H1 (cell line): Measurements from ENCODE around the gene IFT27. TPM values are rescaled to one million over a fixed set of nuclear protein-coding genes. Genes with fewer than 3 reads are reported as not detected.

Source experiments
- CTCF ChIA-PET: fragments of 300-600 bp; sonication (Branson Sonifier 250); formaldehyde crosslinking; loops from one replicate; lab custom pipeline; 2021; ENCODE audit not compliant: partially characterized antibody; lab: Charles Lee
- POLR2A ChIA-PET: fragments of 300-600 bp; sonication (Branson Sonifier 250); formaldehyde crosslinking; loops from one replicate; lab custom pipeline; 2021; ENCODE audit warnings: inconsistent platforms; ENCODE audit not compliant: partially characterized antibody; lab: Charles Lee
- DNase-seq, 2 experiments: peaks; one replicate each; pipeline versions ENCODE4 v3.0.0 to v3.0.0-alpha.2; 2010 to 2022; ENCODE audit warnings: low spot score in 2 of 2, low read depth in 1 of 2, mixed read lengths in 1 of 2
- FAIRE-seq: peaks from 2 replicates; lab custom pipeline; 2011; peaks lifted over from hg19 to GRCh38; lab: Jason Lieb, UNC
- H2AFZ ChIP-seq: 2 replicates; pipeline ENCODE4 v1.8.1; 2012; ENCODE audit warnings: low read length, inconsistent platforms
- H2AK5ac ChIP-seq: 2 replicates; pipeline ENCODE4 v1.6.1; 2013; ENCODE audit warnings: low read depth, low read length
- H2BK120ac ChIP-seq: replicated peaks from 2 replicates; pipeline ENCODE3; 2013; ENCODE audit warnings: low read depth, low read length, inconsistent platforms
- H2BK12ac ChIP-seq: 2 replicates; pipeline ENCODE4 v1.6.1; 2013; ENCODE audit warnings: low read depth, low read length
- H2BK15ac ChIP-seq: 2 replicates; pipeline ENCODE4 v1.6.1; 2013; ENCODE audit warnings: low read length
- H2BK20ac ChIP-seq: 2 replicates; pipeline ENCODE4 v1.6.1; 2013; ENCODE audit warnings: low read length
- H2BK5ac ChIP-seq: 2 replicates; pipeline ENCODE4 v1.6.1; 2013; ENCODE audit warnings: low read depth, low read length
- H3K14ac ChIP-seq: 2 replicates; pipeline ENCODE4 v1.6.1; 2013; ENCODE audit warnings: inconsistent platforms; ENCODE audit not compliant: insufficient read length
- H3K18ac ChIP-seq: 2 replicates; pipeline ENCODE4 v1.6.1; 2013; ENCODE audit warnings: low read length; ENCODE audit errors: extremely low read depth
- H3K23ac ChIP-seq: 2 replicates; pipeline ENCODE4 v1.6.1; 2013; ENCODE audit warnings: inconsistent platforms; ENCODE audit not compliant: insufficient read length
- H3K23me2 ChIP-seq: 2 replicates; pipeline ENCODE4 v1.6.1; 2013; ENCODE audit warnings: low read depth, low read length
- H3K27ac ChIP-seq: 2 replicates; pipeline ENCODE4 v1.6.1; 2011; ENCODE audit warnings: low read depth, low read length, inconsistent platforms
- H3K27me3 ChIP-seq, 4 experiments: replicated peaks in 1 of 4; 1 replicate in 1 of 4; 2 replicates in 3 of 4; pipeline versions ENCODE4 v1.6.1 to v1.8.1; 2011 to 2013; ENCODE audit warnings: low read length in 3 of 4, mild to moderate bottlenecking in 3 of 4, inconsistent platforms in 2 of 4, mixed read lengths in 2 of 4, moderate library complexity in 1 of 4; ENCODE audit not compliant: control insufficient read depth in 3 of 4, insufficient read depth in 3 of 4; ENCODE audit errors: extremely low read depth in 1 of 4
- H3K36me3 ChIP-seq, 4 experiments: 2 replicates each; pipeline versions ENCODE4 v1.6.1 to v1.8.1; 2011 to 2013; ENCODE audit warnings: mild to moderate bottlenecking in 4 of 4, low read length in 3 of 4, moderate library complexity in 2 of 4, control low read depth in 1 of 4, inconsistent platforms in 1 of 4; ENCODE audit not compliant: insufficient read depth in 4 of 4, control insufficient read depth in 2 of 4
- H3K4ac ChIP-seq: replicated peaks from 2 replicates; pipeline ENCODE3; 2013; ENCODE audit warnings: low read length, low read depth, mixed read lengths, inconsistent platforms; ENCODE audit not compliant: insufficient read length
- H3K4me1 ChIP-seq, 4 experiments: replicated peaks in 1 of 4; 1 replicate in 1 of 4; 2 replicates in 3 of 4; pipeline versions ENCODE4 v1.6.1 to v1.8.1; 2011 to 2013; ENCODE audit warnings: low read length in 3 of 4, inconsistent platforms in 2 of 4, mixed read lengths in 1 of 4; ENCODE audit not compliant: insufficient read depth in 4 of 4, control insufficient read depth in 3 of 4
- H3K4me2 ChIP-seq, 2 experiments: 2 replicates each; pipeline versions ENCODE4 v1.6.1 to v1.8.1; 2011 to 2013; ENCODE audit warnings: low read depth in 2 of 2, low read length in 2 of 2, control low read depth in 1 of 2, inconsistent platforms in 1 of 2, mild to moderate bottlenecking in 1 of 2; ENCODE audit not compliant: insufficient read depth in 1 of 2
- H3K4me3 ChIP-seq, 4 experiments: fragments of 200-600, 300-600 bp in 1 of 4; sonication (generic), shearing (Covaris generic), sonication (Bioruptor Twin) in 1 of 4; 2 replicates each; pipeline versions ENCODE4 v1.5.1 to v1.8.1; 2011 to 2016; ENCODE audit warnings: low read length in 4 of 4, low read depth in 3 of 4, control low read depth in 2 of 4, inconsistent platforms in 2 of 4, mild to moderate bottlenecking in 2 of 4, mixed read lengths in 1 of 4, moderate library complexity in 1 of 4; ENCODE audit not compliant: insufficient read depth in 2 of 4; ENCODE audit errors: extremely low read depth in 1 of 4
- H3K56ac ChIP-seq: replicated peaks from 2 replicates; pipeline ENCODE3; 2013; ENCODE audit warnings: low read depth, mild to moderate bottlenecking, mixed read lengths, low read length, inconsistent platforms; ENCODE audit not compliant: insufficient read length
- H3K79me1 ChIP-seq: 2 replicates; pipeline ENCODE4 v1.6.1; 2013; ENCODE audit warnings: low read depth, low read length, control low read depth
- H3K79me2 ChIP-seq, 2 experiments: 2 replicates each; pipeline versions ENCODE4 v1.6.1 to v1.8.1; 2012 to 2013; ENCODE audit warnings: low read length in 2 of 2, mild to moderate bottlenecking in 2 of 2, inconsistent platforms in 1 of 2; ENCODE audit not compliant: insufficient read depth in 2 of 2, control insufficient read depth in 1 of 2
- H3K9ac ChIP-seq, 4 experiments: replicated peaks in 1 of 4; 1 replicate in 1 of 4; 2 replicates in 3 of 4; pipeline versions ENCODE4 v1.6.1 to v1.8.1; 2011 to 2013; ENCODE audit warnings: low read depth in 3 of 4, low read length in 3 of 4, control low read depth in 2 of 4, mild to moderate bottlenecking in 2 of 4, moderate library complexity in 2 of 4, inconsistent platforms in 1 of 4; ENCODE audit errors: extremely low read depth in 1 of 4
- H3K9me3 ChIP-seq, 2 experiments: 2 replicates each; pipeline versions ENCODE4 v1.6.1 to v1.8.1; 2012 to 2013; ENCODE audit warnings: mild to moderate bottlenecking in 2 of 2, moderate library complexity in 2 of 2, control low read depth in 1 of 2, inconsistent platforms in 1 of 2, low read depth in 1 of 2, low read length in 1 of 2, mixed read lengths in 1 of 2; ENCODE audit not compliant: insufficient read depth in 2 of 2
- H4K20me1 ChIP-seq, 2 experiments: replicated peaks in 1 of 2; 2 replicates each; pipeline versions ENCODE3 to v1.8.1; 2011 to 2013; ENCODE audit warnings: inconsistent platforms in 2 of 2, low read length in 2 of 2, mild to moderate bottlenecking in 1 of 2; ENCODE audit not compliant: insufficient read depth in 2 of 2, control insufficient read depth in 1 of 2
- H4K5ac ChIP-seq: 2 replicates; pipeline ENCODE4 v1.6.1; 2013; ENCODE audit warnings: low read length, low read depth, mixed read lengths, inconsistent platforms; ENCODE audit not compliant: insufficient read length
- H4K8ac ChIP-seq: 2 replicates; pipeline ENCODE4 v1.8.0; 2013; ENCODE audit warnings: mild to moderate bottlenecking, moderate library complexity, low read length, inconsistent platforms; ENCODE audit not compliant: insufficient read depth; ENCODE audit errors: extremely low read depth
- H4K91ac ChIP-seq: replicated peaks from 2 replicates; pipeline ENCODE3; 2013; ENCODE audit warnings: low read length, mixed read lengths, inconsistent platforms; ENCODE audit not compliant: insufficient read length
- SIX5 ChIP-seq: IDR thresholded peaks from 2 replicates; pipeline ENCODE4 v1.6.1; 2011; ENCODE audit warnings: mild to moderate bottlenecking, low read depth, low read length
- YY1 ChIP-seq: IDR thresholded peaks from 2 replicates; pipeline ENCODE4 v1.6.1; 2011; ENCODE audit warnings: low read depth, mild to moderate bottlenecking, low read length
- WGBS, 2 experiments: shearing (Covaris generic) in 1 of 2; methylation state at CpG; one replicate each; pipeline versions ENCODE4 v1.1.6 to v1.1.7; 2013 to 2015; ENCODE audit warnings: low lambda C conversion rate in 2 of 2, mixed read lengths in 2 of 2, inconsistent platforms in 1 of 2, low coverage in 1 of 2, missing lambda C conversion rate in 1 of 2; ENCODE audit not compliant: insufficient replicate concordance in 2 of 2, insufficient coverage in 1 of 2, insufficient read length in 1 of 2; ENCODE audit errors: extremely low coverage in 1 of 2, missing lambda C conversion rate in 1 of 2; 5-methylcytosine and 5-hydroxymethylcytosine counted together
- polyA plus RNA-seq, 7 experiments: library from polyadenylated mRNA; depleted of rRNA in 3 of 7; stranded (reverse) in 5 of 7; unstranded in 2 of 7; fragments of >200 nt in 5 of 7; fragments of 200-250 nt in 2 of 7; gene quantifications; 1 replicate in 5 of 7; 2 replicates in 1 of 7; 4 replicates in 1 of 7; pipeline versions ENCODE4 v1.2.1 to v1.2.3, GENCODE V29; 2011 to 2013; ENCODE audit warnings: missing spikeins in 2 of 7, mixed read lengths in 2 of 7
- total RNA-seq: library from RNA; stranded (reverse); fragmentation: NEBNext Ultra II Directional; extraction: Animal tissue kit (Norgen Biotek cat#: 25700); gene quantifications from 2 replicates; pipeline ENCODE4 v1.2.1, GENCODE V29; 2021

IFT27 gene
- total and polyA plus RNA-seq, 2 of the 8 experiments (the other 6 are each of a cell fraction or from before 2014, with no cell fraction given), result 36.4 to 46.2 TPM

- 92% methylated on average over 3 of the region's 3 CpGs; no CpG with 5 or more reads in 1 of the 2 experiments for WGBS, 2 experiments
- H3K27me3 ChIP-seq, result peaks cover 0 to 3% (median 1%) of the 10 kb centered on the region in 4 experiments; a peak in 2 of 7 replicates
- no peaks in the 10 kb centered on the region for H3K9me3 ChIP-seq
- no peak overlapping the region for H3K56ac ChIP-seq
- H2AK5ac ChIP-seq, result no peak overlapping the region
- H2AFZ ChIP-seq, result no peak overlapping the region
- CTCF ChIA-PET, result interaction anchor here (0.6 to 2.5 kb wide), 2 partner anchors 24 to 51 kb away, joined by 4 to 7 read pairs; no protein-coding TSS in a partner anchor
- H3K14ac ChIP-seq, result no peak overlapping the region
- no peak overlapping the region for H3K4ac ChIP-seq
- H3K79me2 ChIP-seq, result no peaks in the 10 kb centered on the region
- H4K20me1 ChIP-seq, result no peaks in the 10 kb centered on the region
- H3K23me2 ChIP-seq, result no peaks in the 10 kb centered on the region
- H3K79me1 ChIP-seq, result no peaks in the 10 kb centered on the region
- no peaks in the 10 kb centered on the region for H3K4me1 ChIP-seq
- no peak overlapping the region for H3K23ac ChIP-seq
- no peak overlapping the region for H3K4me2 ChIP-seq
- H2BK5ac ChIP-seq, result no peak overlapping the region
- no peak overlapping the region for H2BK20ac ChIP-seq
- no peaks in the 10 kb centered on the region for H3K36me3 ChIP-seq
- DNase-seq (no peak), FAIRE-seq (no peak)
- no peak overlapping the region for H4K5ac ChIP-seq
- POLR2A ChIA-PET, result no interaction called here
- no peak overlapping the region for H2BK120ac ChIP-seq
- no peak overlapping the region for H3K9ac ChIP-seq
- no peak overlapping the region for H3K18ac ChIP-seq
- H3K27ac ChIP-seq, result no peak overlapping the region
- no peak overlapping the region for H2BK15ac ChIP-seq
- H2BK12ac ChIP-seq, result no peak overlapping the region
- H4K91ac ChIP-seq, result no peak overlapping the region
- no peak overlapping the region for H4K8ac ChIP-seq
- no peak overlapping the region for H3K4me3 ChIP-seq
- TF ChIP-seq SIX5 (no peak), YY1 (no peak)
These were observed 42.6 kb downstream of the IFT27 start for GRCh38 chr22:36733271-36733670.
